ENCODE measurements around the gene LRRC8D. TPM values are rescaled to one million over a fixed set of nuclear protein-coding genes. Genes with fewer than 3 reads are reported as not detected.

LRRC8D gene
- total RNA-seq, 1 donor from 2014 or later: 33.9 TPM

GRCh38 chr1:89870998-89871397, 50.2 kb downstream of the LRRC8D start:
- no peak for TF ChIP-seq CTCF (IDR thresholded peaks at IDR 0.05; ENCODE audit: unreplicated experiment)

GRCh38 chr1:89871768-89872473, 51.1 kb downstream of the LRRC8D start:
- Mint-ChIP-seq H3K4me1 (ENCODE audit: unreplicated experiment) (peaks cover 23% of the 10 kb centered on the region), H3K27ac (ENCODE audit: unreplicated experiment) (no peak overlapping the region), H3K36me3 (ENCODE audit: low read depth, unreplicated experiment) (peaks cover 11% of the 10 kb centered on the region), H3K9me3 (ENCODE audit: unreplicated experiment) (no peaks in the 10 kb centered on the region), H3K4me3 (ENCODE audit: unreplicated experiment) (no peak overlapping the region), H3K27me3 (ENCODE audit: unreplicated experiment) (peaks cover 3% of the 10 kb centered on the region)
- no peak for DNase-seq (ENCODE audit: low spot score)
- TF ChIP-seq CTCF (IDR thresholded peaks at IDR 0.05; ENCODE audit: unreplicated experiment): no peak

More at GRCh38 chr1:89870998-89871397, 50.2 kb downstream of the LRRC8D start:
- H3K9me3 Mint-ChIP-seq (ENCODE audit: unreplicated experiment): no peaks in the 10 kb centered on the region
- peaks cover 11% of the 10 kb centered on the region for H3K36me3 Mint-ChIP-seq (ENCODE audit: low read depth, unreplicated experiment)
- H3K4me3 Mint-ChIP-seq (ENCODE audit: unreplicated experiment): no peak overlapping the region
- peaks cover 3% of the 10 kb centered on the region for H3K27me3 Mint-ChIP-seq (ENCODE audit: unreplicated experiment)
- no peak for DNase-seq (ENCODE audit: low spot score)
- H3K27ac Mint-ChIP-seq (ENCODE audit: unreplicated experiment): peak overlapping the region; percentile 43
- peaks cover 23% of the 10 kb centered on the region for H3K4me1 Mint-ChIP-seq (ENCODE audit: unreplicated experiment)

GRCh38 chr1:89872567-89872966, 51.7 kb downstream of the LRRC8D start:
- no peak for DNase-seq (ENCODE audit: low spot score)
- TF ChIP-seq CTCF (IDR thresholded peaks at IDR 0.05; ENCODE audit: unreplicated experiment): no peak
- Mint-ChIP-seq H3K9me3 (ENCODE audit: unreplicated experiment) (no peaks in the 10 kb centered on the region), H3K4me1 (ENCODE audit: unreplicated experiment) (peaks cover 23% of the 10 kb centered on the region), H3K4me3 (ENCODE audit: unreplicated experiment) (no peak overlapping the region), H3K27ac (ENCODE audit: unreplicated experiment) (peak overlapping the region; percentile 12), H3K27me3 (ENCODE audit: unreplicated experiment) (peaks cover 3% of the 10 kb centered on the region), H3K36me3 (ENCODE audit: low read depth, unreplicated experiment) (peaks cover 11% of the 10 kb centered on the region)

GRCh38 chr1:89873288-89873687, 52.5 kb downstream of the LRRC8D start:
- peak overlapping the region; percentile 68 for H3K27ac Mint-ChIP-seq (ENCODE audit: unreplicated experiment)
- peaks cover 3% of the 10 kb centered on the region for H3K27me3 Mint-ChIP-seq (ENCODE audit: unreplicated experiment)
- no peak overlapping the region for H3K4me3 Mint-ChIP-seq (ENCODE audit: unreplicated experiment)
- DNase-seq (ENCODE audit: low spot score): no peak
- H3K4me1 Mint-ChIP-seq (ENCODE audit: unreplicated experiment): peaks cover 29% of the 10 kb centered on the region
- H3K9me3 Mint-ChIP-seq (ENCODE audit: unreplicated experiment): no peaks in the 10 kb centered on the region
- H3K36me3 Mint-ChIP-seq (ENCODE audit: low read depth, unreplicated experiment): peaks cover 10% of the 10 kb centered on the region
- TF ChIP-seq CTCF (IDR thresholded peaks at IDR 0.05; ENCODE audit: unreplicated experiment): no peak

- no peak for TF ChIP-seq CTCF (IDR thresholded peaks at IDR 0.05; ENCODE audit: unreplicated experiment)
- Mint-ChIP-seq H3K9me3 (ENCODE audit: unreplicated experiment) (no peaks in the 10 kb centered on the region), H3K27me3 (ENCODE audit: unreplicated experiment) (peaks cover 3% of the 10 kb centered on the region), H3K4me1 (ENCODE audit: unreplicated experiment) (peaks cover 31% of the 10 kb centered on the region), H3K4me3 (ENCODE audit: unreplicated experiment) (no peak overlapping the region), H3K36me3 (ENCODE audit: low read depth, unreplicated experiment) (peaks cover 7% of the 10 kb centered on the region), H3K27ac (ENCODE audit: unreplicated experiment) (peak overlapping the region; percentile 68)
- no peak for DNase-seq (ENCODE audit: low spot score)
Observed at GRCh38 chr1:89873770-89874169, 52.9 kb downstream of the LRRC8D start.

All from endothelial cell (in vitro differentiated cells).